ENCODE results near the gene DNAH10. TPM values are rescaled to one million over a fixed set of nuclear protein-coding genes. Genes with fewer than 3 reads are reported as not detected.
"Not testable (repeated sequence)": the region's sequence is repeated elsewhere in the genome, so short reads cannot be mapped to it uniquely, and the experiment has no call there.

Gene DNAH10
- total and polyA plus RNA-seq, 2 experiments from 2014 or later = 0.77 to 1.0 TPM

- H3K27ac ChIP-seq = peak overlapping the region; percentile 86
- no peaks in the 10 kb centered on the region for H3K27me3 ChIP-seq
- no peak overlapping the region for H3K4me3 ChIP-seq
- H3K4me1 ChIP-seq (ENCODE audit: low read depth) = peaks cover 19% of the 10 kb centered on the region
- DNase-seq (ENCODE audit: low read depth in 1 of 2, low spot score in 1 of 2) = peak in 1 of 2 donors; percentile 36
- H3K9me3 ChIP-seq (ENCODE audit: low read depth) = no peaks in the 10 kb centered on the region
- no peaks in the 10 kb centered on the region for H3K36me3 ChIP-seq
- TF ChIP-seq, protein P1, sequence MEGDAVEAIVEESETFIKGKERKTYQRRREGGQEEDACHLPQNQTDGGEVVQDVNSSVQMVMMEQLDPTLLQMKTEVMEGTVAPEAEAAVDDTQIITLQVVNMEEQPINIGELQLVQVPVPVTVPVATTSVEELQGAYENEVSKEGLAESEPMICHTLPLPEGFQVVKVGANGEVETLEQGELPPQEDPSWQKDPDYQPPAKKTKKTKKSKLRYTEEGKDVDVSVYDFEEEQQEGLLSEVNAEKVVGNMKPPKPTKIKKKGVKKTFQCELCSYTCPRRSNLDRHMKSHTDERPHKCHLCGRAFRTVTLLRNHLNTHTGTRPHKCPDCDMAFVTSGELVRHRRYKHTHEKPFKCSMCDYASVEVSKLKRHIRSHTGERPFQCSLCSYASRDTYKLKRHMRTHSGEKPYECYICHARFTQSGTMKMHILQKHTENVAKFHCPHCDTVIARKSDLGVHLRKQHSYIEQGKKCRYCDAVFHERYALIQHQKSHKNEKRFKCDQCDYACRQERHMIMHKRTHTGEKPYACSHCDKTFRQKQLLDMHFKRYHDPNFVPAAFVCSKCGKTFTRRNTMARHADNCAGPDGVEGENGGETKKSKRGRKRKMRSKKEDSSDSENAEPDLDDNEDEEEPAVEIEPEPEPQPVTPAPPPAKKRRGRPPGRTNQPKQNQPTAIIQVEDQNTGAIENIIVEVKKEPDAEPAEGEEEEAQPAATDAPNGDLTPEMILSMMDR (IDR thresholded peaks at IDR 0.05; ENCODE audit: low read depth, low read length) = no peak
Observed at GRCh38 chr12:123906711-123907420, 144.8 kb downstream of the DNAH10 start.

GRCh38 chr12:123907726-123908476 lies 145.8 kb downstream of the DNAH10 start:
- Histone ChIP-seq H3K27ac (peak overlapping the region; percentile 86), H3K4me1 (ENCODE audit: low read depth) (peaks cover 19% of the 10 kb centered on the region), H3K9me3 (ENCODE audit: low read depth) (no peaks in the 10 kb centered on the region), H3K4me3 (no peak overlapping the region), H3K27me3 (no peaks in the 10 kb centered on the region), H3K36me3 (no peaks in the 10 kb centered on the region)
- DNase-seq (ENCODE audit: low read depth in 1 of 2, low spot score in 1 of 2) = peak; percentile 58 to 96
- TF ChIP-seq, protein P1 (IDR thresholded peaks at IDR 0.05; ENCODE audit: low read depth, low read length) = no peak

- Histone ChIP-seq H3K4me1 (ENCODE audit: low read depth) (peaks cover 19% of the 10 kb centered on the region), H3K27ac (no peak overlapping the region), H3K9me3 (ENCODE audit: low read depth) (no peaks in the 10 kb centered on the region), H3K36me3 (no peaks in the 10 kb centered on the region), H3K4me3 (no peak overlapping the region), H3K27me3 (no peaks in the 10 kb centered on the region)
- DNase-seq (ENCODE audit: low read depth in 1 of 2, low spot score in 1 of 2) = no peak
- TF ChIP-seq, protein P1 (IDR thresholded peaks at IDR 0.05; ENCODE audit: low read depth, low read length) = no peak
Observed at GRCh38 chr12:123908884-123909725, 147.0 kb downstream of the DNAH10 start.

DNA sequence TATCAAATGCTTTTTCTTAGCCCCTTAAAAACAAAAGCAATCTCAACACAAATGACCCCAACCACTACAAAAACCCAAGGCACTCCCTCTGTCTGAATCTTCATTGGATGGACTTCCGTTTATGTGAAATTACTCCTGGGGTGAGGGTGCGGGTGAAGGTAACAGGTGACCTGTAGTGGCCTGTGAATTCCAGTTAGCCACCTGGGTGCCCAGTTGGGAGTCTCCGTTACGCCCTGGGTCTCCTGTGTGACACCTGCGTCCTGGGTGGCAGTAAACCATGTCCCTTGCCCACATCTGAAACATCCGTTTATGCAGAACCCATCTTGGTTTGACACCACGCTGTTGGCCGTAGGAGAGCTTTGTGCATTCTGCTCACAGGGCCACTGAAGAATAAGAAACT lies 148.0 kb downstream of the DNAH10 start:
- TF ChIP-seq, protein P1 (IDR thresholded peaks at IDR 0.05; ENCODE audit: low read depth, low read length) = no peak
- no peak for DNase-seq (ENCODE audit: low read depth in 1 of 2, low spot score in 1 of 2)
- peaks cover 19% of the 10 kb centered on the region for H3K4me1 ChIP-seq (ENCODE audit: low read depth)
- no peak overlapping the region for H3K4me3 ChIP-seq
- no peaks in the 10 kb centered on the region for H3K36me3 ChIP-seq
- no peaks in the 10 kb centered on the region for H3K27me3 ChIP-seq
- no peaks in the 10 kb centered on the region for H3K9me3 ChIP-seq (ENCODE audit: low read depth)
- peak overlapping the region; percentile 51 for H3K27ac ChIP-seq

DNA sequence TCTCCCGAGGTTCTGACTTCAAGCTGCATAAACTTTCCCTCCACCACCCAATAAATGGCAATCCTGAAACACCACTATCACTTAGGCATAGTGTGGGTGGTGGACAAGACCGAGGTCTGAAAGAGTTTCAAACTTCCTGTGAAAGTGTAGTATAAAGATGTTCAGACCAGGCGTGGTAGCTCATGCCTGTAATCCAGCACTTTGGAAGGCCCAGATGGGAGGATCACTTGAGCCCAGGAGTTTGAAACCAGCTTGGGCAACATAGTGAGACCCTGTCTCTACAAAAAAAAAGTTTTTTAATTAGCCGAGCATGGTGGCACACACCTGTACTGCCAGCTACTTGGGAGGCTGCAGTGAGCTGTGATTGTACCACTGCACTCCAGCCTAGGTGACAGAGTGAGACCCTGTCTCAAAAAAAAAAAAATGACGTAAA lies 148.7 kb downstream of the DNAH10 start:
- Histone ChIP-seq H3K4me1 (ENCODE audit: low read depth) (peaks cover 19% of the 10 kb centered on the region), H3K36me3 (no peaks in the 10 kb centered on the region), H3K27ac (peak overlapping the region; percentile 51), H3K9me3 (ENCODE audit: low read depth) (no peaks in the 10 kb centered on the region), H3K4me3 (no peak overlapping the region), H3K27me3 (no peaks in the 10 kb centered on the region)
- TF ChIP-seq, protein P1 (IDR thresholded peaks at IDR 0.05; ENCODE audit: low read depth, low read length) = no peak
- DNase-seq (ENCODE audit: low read depth in 1 of 2, low spot score in 1 of 2) = peak in 1 of 2 donors; percentile 43

DNA sequence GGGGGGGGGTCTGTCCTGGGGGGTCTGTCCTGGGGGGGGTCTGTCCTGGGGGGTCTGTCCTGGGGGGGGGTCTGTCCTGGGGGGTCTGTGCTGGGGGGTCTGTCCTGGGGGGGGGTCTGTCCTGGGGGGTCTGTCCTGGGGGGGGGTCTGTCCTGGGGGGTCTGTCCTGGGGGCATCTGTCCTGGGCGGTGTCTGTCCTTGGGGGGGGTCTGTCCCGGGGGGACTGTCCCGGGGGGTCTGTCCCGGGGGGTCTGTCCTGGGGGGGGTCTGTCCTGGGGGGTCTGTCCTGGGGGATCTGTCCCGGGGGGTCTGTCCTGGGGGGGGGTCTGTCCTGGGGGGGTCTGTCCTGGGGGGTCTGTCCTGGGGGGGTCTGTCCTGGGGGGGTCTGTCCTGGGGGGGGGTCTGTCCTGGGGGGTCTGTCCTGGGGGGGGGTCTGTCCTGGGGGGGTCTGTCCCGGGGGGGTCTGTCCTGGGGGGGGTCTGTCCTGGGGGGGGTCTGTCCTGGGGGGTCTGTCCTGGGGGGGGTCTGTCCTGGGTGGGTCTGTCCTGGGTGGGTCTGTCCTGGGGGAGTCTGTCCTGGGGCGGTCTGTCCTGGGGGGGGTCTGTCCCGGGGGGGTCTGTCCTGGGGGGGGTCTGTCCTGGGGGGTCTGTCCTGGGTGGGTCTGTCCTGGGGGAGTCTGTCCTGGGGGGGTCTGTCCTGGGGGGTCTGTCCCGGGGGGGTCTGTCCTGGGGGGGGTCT lies 149.7 kb downstream of the DNAH10 start:
- H3K4me3 ChIP-seq = not testable (repeated sequence)

More for the DNA sequence above, 149.7 kb downstream of the DNAH10 start:
- H3K36me3 ChIP-seq; H3K27ac ChIP-seq; H3K27me3 ChIP-seq; H3K9me3 ChIP-seq (ENCODE audit: low read depth): not testable (repeated sequence)
- peak in 1 of 2 donors; percentile 38 for DNase-seq (ENCODE audit: low read depth in 1 of 2, low spot score in 1 of 2)
- H3K4me1 ChIP-seq (ENCODE audit: low read depth) = peaks cover 14% of the 10 kb centered on the region

Data from cardiac muscle cell (in vitro differentiated cells and primary cell).